SKM-1 (cell line): ENCODE measurements around the gene TRIM71.
A peak's percentile ranks its signal among the peaks of the same experiment; 100 is the strongest.
"Not testable (repeated sequence)": the region's sequence is repeated elsewhere in the genome, so short reads cannot be mapped to it uniquely, and the experiment has no call there.

Experiments
- DNase-seq: peaks from one replicate; lab custom pipeline; 2025; ENCODE audit not compliant: unreplicated experiment; lab: John Stamatoyannopoulos, UW

The TRIM71 gene

DNA sequence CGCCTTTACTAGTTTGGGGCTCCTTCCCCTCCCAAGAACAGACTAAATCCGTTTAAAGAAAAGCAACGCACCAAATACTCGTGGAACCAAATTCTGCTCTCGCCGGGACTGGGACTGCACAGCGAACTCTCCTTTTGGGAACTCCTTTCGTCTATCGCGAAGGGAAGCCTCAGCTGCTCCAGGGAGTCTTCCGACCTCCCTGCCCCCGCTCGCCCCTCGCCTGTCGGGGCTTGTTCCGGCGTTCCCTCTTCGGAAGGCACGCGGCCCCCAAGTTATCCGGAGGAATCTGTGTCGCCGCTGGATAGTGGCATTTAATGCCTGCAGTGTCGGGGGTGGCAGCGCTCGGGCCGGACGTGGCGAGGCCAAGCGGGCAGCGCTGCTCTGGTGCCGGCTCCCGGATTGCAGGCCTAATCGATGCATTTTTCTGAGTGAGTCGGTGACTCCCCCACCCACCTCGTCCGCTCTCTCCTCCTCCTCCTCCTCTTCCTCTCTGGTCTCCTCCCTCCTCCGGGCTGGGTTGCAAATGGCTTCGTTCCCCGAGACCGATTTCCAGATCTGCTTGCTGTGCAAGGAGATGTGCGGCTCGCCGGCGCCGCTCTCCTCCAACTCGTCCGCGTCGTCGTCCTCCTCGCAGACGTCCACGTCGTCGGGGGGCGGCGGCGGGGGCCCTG lies at the start of gene TRIM71:
Gene TRIM71, plus strand, starts transcription at position 440 of the 671 bp plus-strand sequence. Its CDS starts 84 bp downstream, at position 524.
- DNase-seq: no peak

DNA sequence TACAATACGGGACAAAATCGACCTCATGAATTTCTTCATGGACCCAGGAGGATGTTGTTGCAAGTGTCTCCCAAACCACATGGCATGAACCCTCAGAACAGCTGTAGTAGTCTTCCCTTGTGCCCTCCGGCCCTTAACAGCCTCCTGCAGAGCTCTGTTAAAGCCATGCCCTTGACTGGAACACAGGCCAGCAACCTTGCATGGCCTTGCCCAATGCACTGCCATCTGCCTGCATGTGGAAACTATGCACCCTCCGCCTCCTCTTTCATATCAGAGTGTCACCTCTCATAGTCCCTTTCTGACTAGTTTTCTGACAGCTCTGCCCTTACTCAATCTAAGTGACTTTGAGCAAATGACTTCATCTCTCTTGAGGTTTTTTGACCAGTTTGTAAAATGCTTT lies 39.4 kb upstream of the TRIM71 start:
- no peak for DNase-seq

DNA sequence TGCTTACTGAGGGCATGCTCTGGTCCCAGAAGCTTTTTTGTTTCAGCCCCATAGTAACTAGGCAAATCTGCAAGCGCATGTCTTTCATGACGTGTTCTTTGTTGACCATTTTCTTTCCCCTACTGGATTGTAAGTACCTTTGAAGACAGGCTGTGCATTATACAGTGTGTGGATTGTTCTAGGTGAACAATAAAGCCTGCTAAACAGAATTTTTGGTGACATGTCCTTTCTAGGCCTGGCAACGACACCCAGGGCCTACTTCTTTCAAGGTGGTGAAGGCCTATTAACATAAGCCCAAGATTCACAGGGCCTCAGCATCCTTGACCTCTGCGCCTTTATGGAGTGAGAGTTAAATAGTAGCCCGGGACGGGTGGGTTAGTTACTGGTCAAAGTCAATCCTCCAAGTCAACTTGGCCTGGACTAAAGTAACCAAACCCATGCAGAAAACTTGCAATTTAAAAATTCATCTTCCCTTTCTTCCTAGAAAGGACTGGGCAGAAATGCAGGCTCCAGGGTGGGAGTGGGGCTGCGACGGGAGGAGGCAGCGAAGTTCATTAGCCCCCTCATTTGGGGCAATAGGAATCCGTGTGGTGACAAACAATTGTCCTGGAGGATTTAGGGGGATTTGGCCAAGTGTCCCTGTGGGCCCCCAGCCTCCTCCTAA lies 37.6 kb upstream of the TRIM71 start:
- no peak for DNase-seq

DNA sequence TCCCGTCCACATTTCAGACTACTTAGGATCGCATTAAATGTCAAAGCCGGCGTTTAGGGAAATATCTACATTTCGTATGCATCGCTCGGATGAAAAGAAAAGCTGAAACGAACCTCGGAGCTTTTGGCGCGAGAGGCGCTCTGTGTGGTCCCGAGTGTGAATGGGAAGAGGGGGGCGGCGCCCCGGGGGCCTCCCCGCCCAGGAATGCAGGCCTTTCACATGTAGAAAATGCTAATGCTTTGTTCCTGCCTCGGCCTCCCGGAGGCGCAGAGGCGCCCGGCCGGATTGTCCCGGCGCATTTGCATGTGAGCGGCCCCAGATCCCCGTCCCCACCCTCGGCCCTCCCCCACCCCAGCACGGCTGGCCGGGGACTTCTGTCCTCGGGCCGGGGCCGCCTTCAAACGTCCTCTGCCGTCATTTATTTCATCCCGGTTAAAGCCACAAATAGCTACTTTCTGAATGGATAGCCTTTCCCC lies 37.0 kb upstream of the TRIM71 start:
- no peak for DNase-seq

DNA sequence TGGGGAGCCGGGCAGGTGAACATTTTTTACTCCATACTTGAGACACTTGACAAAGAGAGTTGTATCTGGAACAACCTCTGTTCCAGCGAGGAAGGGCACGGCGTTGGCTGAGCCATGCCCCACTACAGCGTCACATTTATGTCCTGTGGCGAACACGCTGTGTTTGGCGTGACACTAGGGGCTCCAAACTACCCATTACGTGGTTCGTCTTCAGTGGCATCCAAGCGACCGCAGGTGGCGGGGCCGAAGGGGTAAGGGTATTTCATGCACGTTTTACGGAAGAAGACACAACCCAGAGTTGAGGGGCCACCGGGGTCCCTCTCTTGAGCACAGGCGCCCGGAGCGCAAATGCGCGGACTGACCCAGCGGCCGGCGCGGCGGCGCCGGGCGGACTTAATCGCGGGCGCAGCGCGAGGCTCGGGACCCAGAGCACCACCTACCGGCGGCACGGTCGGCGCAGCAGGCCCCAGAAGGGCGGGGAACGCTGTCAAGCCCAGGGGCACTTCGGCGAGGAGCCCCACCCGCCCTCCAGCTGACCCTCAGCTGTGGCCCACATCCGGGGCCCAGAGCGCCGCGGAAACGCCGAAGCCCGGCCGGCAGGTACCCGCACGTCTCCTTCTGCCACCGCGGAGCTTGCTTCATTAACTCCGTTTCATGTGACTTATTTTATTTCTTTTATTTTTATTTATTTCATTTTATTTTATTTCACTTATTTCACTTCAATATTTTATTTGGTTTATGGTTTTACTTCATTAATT lies 36.4 kb upstream of the TRIM71 start:
- DNase-seq: peak; percentile 66

DNA sequence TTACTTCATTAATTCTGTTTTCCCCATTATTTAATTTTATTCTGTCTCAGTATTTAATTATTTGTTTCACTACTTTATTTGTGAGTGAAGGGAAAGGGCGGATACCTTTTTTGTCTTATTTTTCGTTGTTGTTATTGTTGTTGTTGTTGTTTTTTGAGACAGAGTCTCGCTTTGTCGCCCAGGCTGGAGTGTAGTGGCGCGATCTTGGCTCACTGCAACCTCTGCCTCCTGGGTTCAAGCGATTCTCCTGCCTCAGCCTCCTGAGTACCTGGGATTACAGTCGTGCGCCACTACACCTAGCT lies 35.9 kb upstream of the TRIM71 start:
- not testable (repeated sequence) for DNase-seq

DNA sequence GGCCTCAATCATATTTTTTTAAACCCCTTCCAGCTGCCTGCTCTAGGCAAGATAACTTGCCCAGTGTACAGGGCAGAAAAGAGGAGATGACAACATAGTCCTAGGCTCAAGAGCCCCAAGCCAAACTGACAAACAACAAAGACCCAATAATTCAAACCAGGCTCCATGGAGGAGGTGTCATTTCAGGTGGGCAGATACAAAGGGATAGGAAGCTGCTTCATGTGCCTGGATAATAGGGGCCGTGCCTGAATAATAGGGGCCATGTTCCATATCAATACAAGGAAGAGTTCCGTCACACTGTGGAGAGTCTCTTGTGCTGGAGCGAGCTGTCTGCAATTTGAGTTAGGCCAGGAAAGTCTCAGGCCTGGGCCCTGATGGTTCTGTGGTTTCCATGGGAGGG lies 35.4 kb upstream of the TRIM71 start:
- no peak for DNase-seq

DNA sequence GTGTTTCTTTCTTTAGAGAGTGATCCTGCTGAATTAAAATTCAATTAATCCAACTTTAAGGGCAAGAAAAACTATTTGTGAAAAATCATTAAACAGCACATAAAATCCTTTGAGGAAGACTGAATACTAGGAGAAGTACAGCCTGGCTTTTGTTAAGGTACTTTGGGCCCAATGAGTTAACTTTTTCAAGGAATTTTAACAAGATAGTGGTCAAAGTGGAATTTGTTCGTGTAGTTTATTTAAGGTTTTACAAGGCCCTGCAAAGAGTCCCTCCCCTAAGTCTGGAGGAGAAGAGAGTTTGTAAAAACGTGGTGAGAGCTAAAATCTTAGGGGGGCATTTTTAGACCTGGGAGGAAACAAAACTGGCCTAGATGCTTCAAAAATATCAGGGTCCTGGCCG lies 26.0 kb upstream of the TRIM71 start:
- DNase-seq: no peak

DNA sequence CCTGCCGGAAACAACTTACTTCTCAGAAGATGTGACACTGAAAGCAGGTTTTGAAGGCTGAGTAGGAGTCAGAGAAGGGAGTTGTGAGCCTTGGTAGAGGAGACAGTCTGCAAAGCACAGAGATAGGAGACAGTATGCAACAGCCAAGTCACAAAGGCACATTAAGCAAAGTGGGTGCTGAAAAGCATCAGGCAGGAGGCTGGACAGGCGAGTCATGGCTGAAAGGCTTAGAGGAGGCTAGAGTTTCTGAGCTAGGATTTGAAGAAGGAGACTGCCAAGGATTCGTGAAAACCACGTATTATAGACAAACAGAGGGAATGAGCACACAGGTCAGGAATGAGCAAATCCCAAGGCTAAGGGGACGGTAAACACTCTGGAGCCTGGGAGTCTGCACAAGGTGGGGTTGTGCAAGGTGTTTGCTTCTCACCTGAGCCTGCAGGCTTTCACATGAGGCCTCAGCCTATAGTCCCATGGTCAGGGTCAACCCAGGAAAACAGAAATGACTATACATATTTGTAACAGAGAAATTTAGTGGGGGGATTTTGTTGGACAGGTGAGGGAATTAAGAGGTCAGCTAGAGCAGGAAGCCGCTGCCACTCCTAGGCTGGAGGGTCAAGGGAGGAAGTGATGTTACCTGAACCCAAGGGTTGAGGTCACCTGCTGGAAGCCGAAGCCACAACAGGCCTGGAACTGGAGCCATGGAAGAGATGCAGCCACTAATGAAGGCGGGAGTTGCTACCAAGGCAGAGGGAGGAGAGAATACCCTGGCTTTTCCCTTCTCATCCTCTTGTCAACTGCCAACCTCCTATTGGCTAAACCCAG lies 23.1 kb upstream of the TRIM71 start:
- no peak for DNase-seq

DNA sequence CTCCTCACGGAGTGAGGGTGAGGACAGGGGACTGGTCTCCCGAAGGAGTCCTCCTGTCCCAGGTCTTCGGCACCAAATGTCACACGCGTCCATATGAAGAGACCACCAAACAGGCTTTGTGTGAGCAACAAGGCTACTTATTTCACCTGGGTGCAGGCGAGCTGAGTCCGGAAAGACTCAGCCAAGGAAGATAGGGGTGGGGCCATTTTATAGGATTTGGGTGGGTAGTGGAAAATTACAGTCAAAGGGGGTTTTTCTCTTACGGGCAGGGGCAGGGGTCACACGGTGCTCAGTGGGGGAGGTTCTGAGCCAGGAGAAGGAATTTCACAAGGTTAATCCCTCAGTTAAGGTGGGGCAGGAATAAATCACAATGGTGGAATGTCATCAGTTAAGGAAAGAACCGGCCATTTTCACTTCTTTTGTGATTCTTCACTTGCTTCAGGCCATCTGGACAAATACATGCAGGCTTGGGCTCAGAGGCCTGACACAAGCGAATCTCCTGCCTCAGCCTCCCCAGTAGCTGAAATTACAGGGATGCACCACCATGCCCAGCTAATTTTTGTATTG lies 21.3 kb upstream of the TRIM71 start:
- not testable (repeated sequence) for DNase-seq

DNA sequence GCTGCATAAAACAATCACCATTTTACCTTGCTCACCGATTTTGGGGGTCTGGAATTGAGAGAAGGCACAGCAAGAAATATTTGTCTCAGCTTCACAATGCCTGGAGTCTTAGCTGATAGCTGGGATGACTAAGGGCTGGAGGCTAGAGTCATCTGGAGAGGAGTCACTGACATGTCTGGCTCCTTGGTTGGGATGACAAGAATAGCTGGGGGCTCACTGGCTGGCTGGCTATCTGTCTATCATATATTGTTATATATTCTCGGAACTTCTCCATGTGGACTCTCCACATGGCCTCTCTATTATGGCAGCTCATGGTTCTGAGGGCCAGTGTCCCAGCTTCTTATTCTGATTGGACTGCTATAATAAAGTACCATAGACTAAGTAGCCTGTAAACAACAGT lies 20.0 kb upstream of the TRIM71 start:
- no peak for DNase-seq

DNA sequence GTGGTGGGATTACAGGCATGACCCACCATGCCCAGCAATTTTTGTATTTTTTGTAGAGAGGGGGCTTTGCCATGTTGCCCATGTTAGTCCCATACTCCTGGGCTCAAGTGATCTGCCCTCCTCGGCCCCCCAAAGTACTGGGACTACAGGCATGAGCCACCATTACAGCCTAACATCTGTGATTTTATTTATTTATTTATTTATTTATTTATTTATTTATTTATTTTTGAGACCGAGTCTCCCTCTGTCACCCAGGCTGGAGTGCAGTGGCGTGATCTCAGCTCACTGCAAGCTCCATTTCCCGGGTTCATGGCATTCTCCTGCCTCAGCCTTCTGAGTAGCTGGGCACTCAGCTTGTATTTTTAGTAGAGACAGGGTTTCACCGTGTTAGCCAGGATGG lies 16.4 kb upstream of the TRIM71 start:
- DNase-seq: not testable (repeated sequence)

DNA sequence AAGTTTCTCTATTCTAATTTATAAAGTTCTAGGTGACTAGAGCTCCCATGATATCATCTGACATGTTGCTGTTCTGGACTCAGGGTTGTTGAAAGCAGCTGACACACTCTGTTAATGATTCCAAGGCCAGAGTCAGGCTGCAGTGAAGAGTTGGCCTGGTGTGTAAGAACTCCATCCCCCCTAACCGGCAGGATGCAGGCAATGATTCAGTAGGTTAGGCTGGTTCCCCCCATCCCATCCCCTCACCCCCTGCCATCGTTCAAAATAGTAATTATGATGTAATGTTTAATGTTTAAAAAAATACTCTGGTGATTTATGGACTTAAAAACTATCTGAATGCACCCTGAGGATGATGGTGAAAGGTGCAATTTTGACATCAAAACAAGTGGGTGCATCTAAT lies 4.6 kb upstream of the TRIM71 start:
- no peak for DNase-seq

DNA sequence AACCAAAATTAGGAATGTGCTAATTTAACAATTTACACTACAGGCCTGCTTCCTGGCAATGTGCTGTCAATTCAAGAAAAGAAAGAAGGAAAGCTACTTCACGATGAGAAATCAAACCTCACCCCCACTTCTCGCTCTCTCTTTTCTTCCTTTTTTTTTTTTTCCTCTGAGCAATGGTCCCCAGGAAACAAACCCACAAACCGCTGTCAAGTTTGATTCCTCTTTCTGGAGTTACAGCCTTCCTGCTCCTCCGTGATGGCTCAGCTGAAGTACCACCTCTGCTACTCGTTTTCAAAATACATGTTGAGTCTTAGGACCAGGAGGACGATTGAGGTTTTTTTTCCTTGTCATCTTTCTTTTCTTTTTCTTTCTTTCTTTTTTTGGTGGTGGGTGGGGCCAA lies 3.4 kb upstream of the TRIM71 start:
- DNase-seq: peak; percentile 83

DNA sequence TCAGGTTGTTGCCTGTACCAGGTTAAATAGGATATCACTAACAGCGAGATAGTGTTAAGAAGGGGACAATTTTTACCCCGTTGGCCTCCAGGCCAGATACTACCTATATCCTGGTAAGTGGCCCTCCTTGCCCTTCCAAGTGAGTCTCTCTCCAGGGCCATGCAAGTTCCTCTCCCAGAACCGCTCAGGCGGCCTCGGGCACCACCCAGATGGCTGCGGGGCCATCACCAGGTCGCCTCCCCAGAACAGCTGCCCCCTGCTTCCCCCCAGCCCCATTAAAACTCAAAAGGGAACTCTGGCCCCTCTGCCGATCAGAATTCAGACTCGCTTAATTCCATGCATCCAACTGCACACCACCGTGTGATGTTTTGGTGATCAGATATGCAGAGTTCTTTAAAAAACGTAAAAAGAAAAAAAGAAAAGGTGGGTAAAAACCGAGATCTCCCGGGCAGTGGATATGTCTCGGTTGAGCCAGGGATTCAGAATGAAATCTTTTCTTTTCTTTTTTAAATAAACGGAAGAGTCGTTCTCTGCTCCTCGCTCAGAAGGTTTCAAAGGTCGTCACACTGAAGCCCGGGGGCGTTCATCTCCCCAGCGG lies 1.9 kb upstream of the TRIM71 start:
- no peak for DNase-seq

DNA sequence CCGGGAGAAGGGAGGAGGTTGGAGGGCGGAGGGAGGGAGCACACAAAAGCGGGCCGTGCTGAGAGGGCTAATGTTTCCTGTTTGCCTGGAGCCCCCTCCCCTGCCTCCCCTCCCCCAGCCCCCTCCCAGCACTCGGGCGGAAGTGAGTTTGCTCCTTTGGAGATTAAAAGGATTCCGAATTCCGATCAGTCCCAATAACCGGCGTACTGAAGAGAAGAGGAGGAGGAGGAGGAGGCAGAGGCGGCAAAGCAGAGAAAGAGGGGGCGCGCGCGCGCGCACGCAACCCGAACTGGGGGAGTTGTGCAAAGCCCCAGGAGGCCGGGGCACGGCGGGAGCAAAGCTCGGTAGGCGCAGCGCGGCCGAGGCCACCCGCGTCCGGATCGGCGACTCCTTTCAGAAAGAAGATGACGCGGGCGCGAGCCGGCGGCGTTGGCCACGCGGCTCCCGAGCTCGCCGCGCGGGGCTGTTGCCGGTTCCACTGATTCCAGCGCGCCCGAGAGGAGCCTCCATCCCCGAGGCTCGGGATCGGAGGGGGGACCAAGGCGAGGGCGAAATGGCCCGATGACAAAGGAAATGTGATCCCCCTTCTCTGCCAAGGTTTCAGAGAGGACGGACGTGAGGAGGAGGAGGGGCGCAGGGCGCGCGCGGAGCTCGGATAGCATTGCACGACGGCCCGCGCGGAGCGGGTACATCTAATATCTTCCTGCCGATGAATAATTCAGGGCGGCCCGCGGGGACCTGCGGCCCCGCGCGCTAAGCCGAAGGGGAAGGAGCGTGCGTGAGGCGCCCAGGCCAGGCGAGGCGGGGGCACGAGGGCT lies 1.1 kb upstream of the TRIM71 start:
- no peak for DNase-seq

DNA sequence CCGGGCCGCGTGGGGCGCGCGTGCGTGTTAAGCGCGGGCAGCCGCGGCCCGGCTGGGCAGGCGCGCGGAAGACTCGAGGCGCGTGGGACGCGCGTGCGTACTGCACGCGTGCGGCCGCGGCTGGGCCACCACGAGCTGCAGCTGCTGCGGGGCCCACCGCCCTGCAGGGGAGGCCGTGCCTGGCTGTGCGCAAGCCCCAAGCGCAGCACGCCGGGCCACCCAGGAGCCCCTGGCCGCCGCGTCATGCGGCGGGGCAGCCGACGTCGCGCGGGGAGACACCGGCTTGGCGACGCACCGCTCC lies 590 bp upstream of the TRIM71 start:
- no peak for DNase-seq

DNA sequence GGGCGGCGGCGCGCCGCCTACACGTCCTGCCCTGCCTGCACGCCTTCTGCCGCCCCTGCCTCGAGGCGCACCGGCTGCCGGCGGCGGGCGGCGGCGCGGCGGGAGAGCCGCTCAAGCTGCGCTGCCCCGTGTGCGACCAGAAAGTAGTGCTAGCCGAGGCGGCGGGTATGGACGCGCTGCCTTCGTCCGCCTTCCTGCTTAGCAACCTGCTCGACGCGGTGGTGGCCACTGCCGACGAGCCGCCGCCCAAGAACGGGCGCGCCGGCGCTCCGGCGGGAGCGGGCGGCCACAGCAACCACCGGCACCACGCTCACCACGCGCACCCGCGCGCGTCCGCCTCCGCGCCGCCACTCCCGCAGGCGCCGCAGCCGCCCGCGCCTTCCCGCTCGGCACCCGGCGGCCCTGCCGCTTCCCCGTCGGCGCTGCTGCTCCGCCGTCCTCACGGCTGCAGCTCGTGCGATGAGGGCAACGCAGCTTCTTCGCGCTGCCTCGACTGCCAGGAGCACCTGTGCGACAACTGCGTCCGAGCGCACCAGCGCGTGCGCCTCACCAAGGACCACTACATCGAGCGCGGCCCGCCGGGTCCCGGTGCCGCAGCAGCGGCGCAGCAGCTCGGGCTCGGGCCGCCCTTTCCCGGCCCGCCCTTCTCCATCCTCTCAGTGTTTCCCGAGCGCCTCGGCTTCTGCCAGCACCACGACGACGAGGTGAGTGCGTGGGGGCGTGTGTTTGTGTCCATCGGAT lies 602 bp downstream of the TRIM71 start:
- DNase-seq: no peak

DNA sequence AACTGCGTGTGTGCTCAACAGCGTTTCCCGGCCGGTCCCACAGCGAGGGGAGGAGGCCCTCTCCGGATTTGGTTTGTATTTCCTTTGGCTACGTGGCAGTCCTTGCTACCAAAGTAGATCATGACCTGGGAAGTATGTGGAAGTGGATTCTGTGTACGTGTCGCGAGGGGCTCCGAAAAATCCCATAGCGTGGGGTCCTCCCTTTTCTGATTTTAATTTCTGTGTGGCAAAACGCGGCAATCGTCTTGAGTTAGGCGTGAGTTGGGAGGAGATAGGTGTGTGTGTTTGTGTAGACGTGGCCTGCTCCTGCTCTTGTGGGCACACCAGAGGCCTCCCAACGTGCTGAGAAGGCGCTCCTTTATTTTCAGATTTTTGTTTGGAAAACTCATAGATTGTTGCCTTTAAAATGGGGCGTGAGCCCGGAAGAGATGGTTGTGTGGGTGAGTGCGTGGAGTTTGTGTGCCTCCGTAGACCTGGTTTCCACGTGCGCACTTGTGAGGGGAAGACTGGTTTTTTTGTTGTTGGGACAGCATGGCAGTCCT lies 1.2 kb downstream of the TRIM71 start:
- DNase-seq: no peak
